GM19455 (cell line): ENCODE data around the gene GAS6.

Source experiments
- ATAC-seq: cut with Tn5 transposase; IDR thresholded peaks from one replicate; pipeline ENCODE4 v1.9.1; 2021; ENCODE audit not compliant: unreplicated experiment

GAS6 gene

DNA sequence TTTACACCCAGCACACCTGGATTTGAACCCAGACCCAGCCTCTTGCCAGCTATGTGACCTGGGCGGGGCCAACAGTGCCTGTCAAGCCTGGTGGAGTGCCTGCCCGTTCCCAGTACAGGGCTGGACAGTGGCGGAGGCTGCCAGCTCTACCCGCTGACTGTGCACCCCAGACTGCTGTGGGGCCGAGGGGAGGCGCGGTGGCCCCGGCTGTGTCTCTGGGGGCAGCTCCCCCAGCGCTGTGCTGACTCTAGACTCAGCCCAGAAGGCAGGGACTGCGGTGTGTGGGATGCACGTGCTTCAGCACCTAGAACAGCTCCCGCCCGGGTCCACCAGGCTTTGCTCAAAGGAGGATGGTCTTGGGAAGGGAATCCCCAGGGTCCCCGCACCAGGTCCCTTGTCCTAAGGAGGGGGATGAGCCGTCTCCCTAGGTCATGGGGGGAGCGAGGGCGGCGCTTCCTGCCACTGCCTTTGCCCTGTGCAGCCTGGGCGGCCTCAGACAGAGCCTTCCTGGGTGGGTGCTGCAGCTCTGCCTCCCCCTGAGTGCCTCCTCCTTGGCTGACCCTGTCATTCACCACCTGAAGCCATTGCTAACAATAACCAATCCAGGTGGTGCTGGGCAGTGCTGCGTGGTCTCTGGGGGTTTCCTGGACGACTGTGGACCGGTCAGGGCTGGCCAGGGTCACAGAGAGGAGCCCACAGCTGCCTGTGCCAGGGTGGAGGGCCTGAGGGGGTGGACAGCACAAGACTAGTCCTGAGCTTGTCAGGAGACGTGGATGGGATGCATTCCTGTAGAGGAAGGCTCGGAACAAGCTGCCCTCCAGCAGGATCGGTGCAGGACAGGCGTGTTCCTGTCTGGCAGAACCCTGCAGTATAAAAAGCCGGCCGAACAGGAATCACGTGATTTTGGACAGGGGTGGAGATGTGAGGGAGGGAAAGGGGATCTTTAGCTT lies 86.3 kb downstream of the GAS6 start:
- no peak for ATAC-seq

DNA sequence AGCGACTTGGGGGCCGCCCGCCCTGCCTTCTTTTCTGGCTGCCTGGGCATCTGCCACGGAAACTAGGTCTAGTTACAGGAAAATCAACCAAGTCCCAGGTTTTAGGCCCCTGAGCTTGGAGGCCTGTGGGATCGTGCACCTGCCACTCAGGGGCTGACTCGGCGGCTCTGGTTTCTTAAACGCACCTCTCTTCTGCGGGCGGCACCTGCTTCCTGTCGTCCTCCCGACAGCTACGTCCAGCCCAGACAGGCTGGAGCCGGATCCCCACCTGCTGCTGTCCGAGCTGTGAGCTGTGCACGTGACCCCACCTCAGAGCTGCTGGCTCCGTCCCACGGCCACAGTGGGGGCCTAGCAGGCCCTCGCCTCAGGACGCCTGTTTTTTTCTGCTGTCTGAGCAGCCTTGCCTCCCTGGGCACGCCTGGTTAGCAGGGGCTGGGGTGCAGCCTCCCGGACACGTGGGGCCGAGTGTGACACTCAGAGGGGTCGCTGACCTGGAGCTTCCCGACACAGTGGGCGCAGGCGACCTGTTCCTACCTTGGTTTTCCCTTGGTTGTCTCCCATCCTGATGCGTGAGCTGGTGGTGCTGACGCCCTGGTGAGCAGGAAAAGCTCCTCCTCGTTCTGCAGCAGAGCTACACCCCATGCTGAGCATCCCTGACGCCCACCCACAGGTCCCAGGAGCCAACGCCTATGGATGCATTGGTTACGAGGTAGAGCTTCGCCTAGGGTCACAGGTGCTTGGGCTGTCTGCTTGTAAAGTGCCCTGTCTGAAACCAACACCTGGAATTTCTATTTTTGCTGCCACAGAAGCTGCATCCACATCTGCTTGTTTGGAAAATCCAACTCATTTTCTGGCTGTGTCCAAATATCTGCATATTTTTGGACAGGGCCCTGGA lies 87.4 kb downstream of the GAS6 start:
- no peak for ATAC-seq

DNA sequence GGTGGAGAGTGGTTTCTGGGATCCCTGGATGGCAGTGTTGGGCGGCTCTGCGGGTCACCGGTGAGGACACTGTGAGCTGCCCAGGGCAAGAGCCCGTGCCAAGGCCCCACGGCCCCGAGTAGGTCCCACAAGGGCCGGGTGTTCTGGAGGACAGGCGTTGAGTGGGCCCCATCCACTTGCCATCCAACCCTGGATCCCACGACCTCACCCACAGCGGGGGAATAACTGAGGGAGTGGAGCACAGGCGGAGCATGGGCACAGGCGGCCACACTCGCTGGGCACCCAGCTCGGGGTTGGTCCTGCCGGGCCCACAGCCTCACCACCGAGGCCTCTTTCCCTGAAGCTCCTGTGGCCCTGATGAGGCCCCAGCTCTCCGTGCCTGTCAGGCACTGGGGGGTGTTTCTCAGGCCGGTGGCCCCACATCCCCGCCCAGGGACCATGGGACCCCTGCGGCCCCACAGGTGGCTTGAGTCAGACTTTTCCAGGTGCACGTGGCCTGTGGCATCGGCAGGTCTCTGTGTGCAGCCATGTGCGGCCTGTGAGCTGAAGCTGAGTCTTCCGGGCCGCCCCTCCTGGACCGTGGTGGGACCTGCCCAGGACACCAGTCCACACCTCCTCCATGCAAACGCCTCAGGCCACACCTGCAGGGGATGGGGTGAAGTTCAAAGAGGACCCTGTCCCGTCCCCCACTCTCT lies 88.3 kb downstream of the GAS6 start:
- ATAC-seq, result no peak

DNA sequence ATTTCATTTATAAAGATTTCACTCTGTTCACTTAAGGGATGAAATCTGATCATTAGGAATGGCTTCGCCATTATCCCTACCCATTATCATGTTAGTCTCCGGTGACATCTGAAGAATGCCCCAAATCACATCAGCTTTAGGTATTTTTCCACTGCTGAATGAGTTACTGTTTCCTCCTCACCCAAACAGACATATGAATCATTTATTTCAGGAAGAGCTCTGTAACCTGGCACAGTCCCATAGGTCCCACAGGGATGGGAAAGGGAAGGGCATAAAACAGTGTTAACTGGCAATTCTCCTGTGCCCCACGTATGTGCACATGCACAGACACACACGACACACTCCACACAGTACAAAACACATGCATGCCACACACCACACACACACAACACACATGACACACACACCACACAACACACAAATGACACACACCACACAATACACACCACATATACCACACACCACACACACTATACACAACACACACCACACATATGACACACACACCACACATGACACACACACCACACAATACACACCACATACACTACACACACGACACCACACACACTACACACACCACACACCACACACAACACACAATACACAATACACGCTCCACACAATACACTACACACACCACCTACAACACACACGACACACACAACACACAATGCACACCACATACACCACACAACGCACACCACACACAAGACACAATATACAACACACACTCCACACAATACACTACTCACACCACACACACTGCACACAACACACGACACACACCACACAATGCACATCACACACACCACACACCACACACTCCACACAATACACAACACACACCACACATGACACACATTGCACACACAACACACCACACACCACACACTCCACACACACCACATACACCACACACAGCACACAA lies 89.4 kb downstream of the GAS6 start:
- no peak for ATAC-seq

DNA sequence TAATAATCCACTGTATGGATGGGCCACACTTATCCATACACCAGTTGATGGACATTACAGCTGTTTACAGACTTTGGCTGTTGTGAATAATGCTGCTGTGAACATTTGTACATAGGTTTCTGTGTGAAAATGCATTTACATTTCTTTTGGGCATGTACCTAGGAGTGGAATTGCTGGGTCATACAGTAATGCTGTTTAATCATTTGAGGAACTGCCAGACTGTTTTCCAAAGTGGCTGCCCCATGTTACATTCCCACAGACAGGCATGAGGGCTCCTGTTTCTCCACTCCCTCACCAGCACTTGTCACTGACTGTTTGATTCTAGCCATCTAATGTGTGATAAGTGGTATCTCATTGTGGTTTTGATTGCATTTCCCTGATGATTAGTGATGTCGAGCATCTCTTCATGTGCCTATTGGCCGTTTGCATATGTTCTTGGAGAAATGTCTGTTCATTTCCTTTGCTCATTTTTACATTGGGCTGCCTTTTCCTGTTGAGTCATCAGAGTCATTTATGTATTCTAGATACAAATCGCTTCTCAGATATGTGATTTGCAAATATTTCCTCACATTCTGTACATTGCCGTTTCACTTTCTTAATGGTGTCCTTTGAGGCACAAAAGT lies 92.1 kb downstream of the GAS6 start:
- ATAC-seq, result no peak

DNA sequence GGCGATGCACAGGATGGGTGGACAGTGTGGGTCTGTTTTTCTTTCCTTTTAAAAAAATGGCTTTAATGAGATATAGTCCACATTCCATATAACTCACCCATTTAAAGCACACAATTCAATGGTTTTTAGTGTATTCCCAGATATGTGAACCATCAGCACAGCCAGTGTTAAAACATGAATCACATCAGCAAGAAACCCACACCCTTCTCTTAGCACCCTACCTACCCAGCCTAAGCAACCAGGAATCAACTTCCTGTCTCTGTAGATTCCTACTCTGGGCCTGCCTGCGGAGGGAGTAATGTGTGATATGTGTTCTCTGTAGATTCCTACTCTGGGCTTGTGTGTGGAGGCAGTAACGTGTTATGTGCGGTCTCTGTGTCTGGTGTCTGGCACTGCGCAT lies 92.9 kb downstream of the GAS6 start:
- no peak for ATAC-seq
